IMR-90 (cell line): ENCODE results near the gene BCAR1. TPM values are rescaled to one million over a fixed set of nuclear protein-coding genes. Genes with fewer than 3 reads are reported as not detected.
A peak's percentile ranks its signal among the peaks of the same experiment; 100 is the strongest.

Experiments
- ATAC-seq: fragments of 200-7000 bp; cut with Tn5 transposase; 2 replicates; pipeline ENCODE4 v1.9.1; 2020; ENCODE audit warnings: low read depth, mild to moderate bottlenecking, moderate library complexity
- BruUV-seq: library from RNA; stranded (reverse); fragments of 400-500 nt; replicated peaks from 2 replicates; lab custom pipeline; 2021; lab: Mats Ljungman, UMichigan
- CTCF ChIA-PET: fragments of 300-600 bp; formaldehyde crosslinking; extraction: SDS; loops from one replicate; lab custom pipeline; 2021; ENCODE audit warnings: antibody characterized with exemption; lab: Yijun Ruan, JAX
- POLR2A ChIA-PET: fragments of 300-600 bp; sonication (Branson Sonifier 250); formaldehyde crosslinking; loops from one replicate; lab custom pipeline; 2022; ENCODE audit warnings: antibody characterized with exemption; ENCODE audit not compliant: unreplicated experiment; lab: Charles Lee
- DNase-seq: peaks from one replicate; pipeline ENCODE4 v3.0.0; 2013
- H2AFZ ChIP-seq: replicated peaks from 2 replicates; pipeline ENCODE3; 2013; ENCODE audit warnings: low read length, mild to moderate bottlenecking; ENCODE audit not compliant: poor library complexity
- H2AK5ac ChIP-seq: 2 replicates; pipeline ENCODE4 v1.6.1; 2013; ENCODE audit warnings: low read depth, low read length, inconsistent platforms
- H2AK9ac ChIP-seq: replicated peaks from 2 replicates; pipeline ENCODE3; 2013; ENCODE audit warnings: mild to moderate bottlenecking, low read depth, low read length, moderate library complexity; ENCODE audit not compliant: poor library complexity
- H2BK120ac ChIP-seq: 2 replicates; pipeline ENCODE4 v1.6.1; 2013; ENCODE audit warnings: low read depth, low read length, inconsistent platforms
- H2BK15ac ChIP-seq: 3 replicates; pipeline ENCODE4 v1.6.1; 2013; ENCODE audit warnings: low read depth, low read length, inconsistent platforms
- H2BK20ac ChIP-seq: 2 replicates; pipeline ENCODE4 v1.6.1; 2013; ENCODE audit warnings: low read depth, mild to moderate bottlenecking, inconsistent platforms, low read length, moderate library complexity
- H2BK5ac ChIP-seq: 2 replicates; pipeline ENCODE4 v1.6.1; 2013; ENCODE audit warnings: mild to moderate bottlenecking, low read depth, low read length, inconsistent platforms; ENCODE audit not compliant: poor library complexity, severe bottlenecking
- H3K14ac ChIP-seq: replicated peaks from 2 replicates; pipeline ENCODE4 v1.6.1; 2013; ENCODE audit warnings: low read depth, low read length, inconsistent platforms
- H3K18ac ChIP-seq: 2 replicates; pipeline ENCODE4 v1.6.1; 2013; ENCODE audit warnings: low read depth, low read length, control low read depth
- H3K23ac ChIP-seq: 2 replicates; pipeline ENCODE4 v1.6.1; 2013; ENCODE audit warnings: low read depth, low read length, inconsistent platforms
- H3K27ac ChIP-seq: 2 replicates; pipeline ENCODE4 v1.5.1; 2013; ENCODE audit warnings: mild to moderate bottlenecking, control low read depth, low read length; ENCODE audit not compliant: insufficient read depth
- H3K27me3 ChIP-seq: 2 replicates; pipeline ENCODE4 v1.6.1; 2013; ENCODE audit warnings: low read length; ENCODE audit not compliant: control insufficient read depth, insufficient read depth
- H3K36me3 ChIP-seq: 2 replicates; pipeline ENCODE4 v1.6.1; 2013; ENCODE audit warnings: low read length, mixed read lengths; ENCODE audit not compliant: control insufficient read depth, insufficient read depth
- H3K4ac ChIP-seq: 2 replicates; pipeline ENCODE4 v1.6.1; 2013; ENCODE audit warnings: low read depth, low read length, inconsistent platforms
- H3K4me1 ChIP-seq: 2 replicates; pipeline ENCODE4 v1.6.1; 2013; ENCODE audit warnings: low read length, mixed read lengths; ENCODE audit not compliant: control insufficient read depth, insufficient read depth
- H3K4me2 ChIP-seq: 2 replicates; pipeline ENCODE4 v1.6.1; 2013; ENCODE audit warnings: low read depth, mild to moderate bottlenecking, control low read depth, low read length, moderate library complexity
- H3K4me3 ChIP-seq: 2 replicates; pipeline ENCODE4 v1.5.1; 2013; ENCODE audit warnings: low read depth, mild to moderate bottlenecking, control low read depth, low read length, moderate library complexity; ENCODE audit not compliant: insufficient read depth
- H3K56ac ChIP-seq: 2 replicates; pipeline ENCODE4 v1.6.1; 2013; ENCODE audit warnings: low read length, inconsistent platforms; ENCODE audit not compliant: insufficient read depth; ENCODE audit errors: extremely low read depth
- H3K79me1 ChIP-seq, 2 experiments: 2 replicates each; pipeline ENCODE4 v1.6.1; 2013; ENCODE audit warnings: low read length in 2 of 2, inconsistent platforms in 1 of 2, low read depth in 1 of 2
- H3K9ac ChIP-seq: 2 replicates; pipeline ENCODE4 v1.6.1; 2013; ENCODE audit warnings: low read depth, low read length, control low read depth
- H3K9me1 ChIP-seq: 2 replicates; pipeline ENCODE4 v1.6.1; 2013; ENCODE audit warnings: low read length, inconsistent platforms; ENCODE audit not compliant: insufficient read depth
- H3K9me3 ChIP-seq: 2 replicates; pipeline ENCODE4 v1.6.1; 2013; ENCODE audit warnings: low read length; ENCODE audit not compliant: control insufficient read depth, insufficient read depth
- H4K20me1 ChIP-seq: 2 replicates; pipeline ENCODE4 v1.6.1; 2013; ENCODE audit warnings: low read length, inconsistent platforms; ENCODE audit not compliant: insufficient read depth
- H4K5ac ChIP-seq: 2 replicates; pipeline ENCODE4 v1.6.1; 2013; ENCODE audit warnings: mild to moderate bottlenecking, low read depth, low read length, control low read depth
- H4K8ac ChIP-seq, 2 experiments: 2 replicates each; pipeline ENCODE4 v1.6.1; 2013; ENCODE audit warnings: low read depth in 2 of 2, low read length in 2 of 2, control low read depth in 1 of 2, inconsistent platforms in 1 of 2
- H4K91ac ChIP-seq: 2 replicates; pipeline ENCODE4 v1.6.1; 2013; ENCODE audit warnings: low read depth, low read length, inconsistent platforms; ENCODE audit not compliant: insufficient read depth
- CEBPB ChIP-seq: IDR thresholded peaks from 2 replicates; pipeline ENCODE4 v1.6.1; 2012; ENCODE audit warnings: low read depth, low read length, improper control_type of control experiment
- CHD1 ChIP-seq: IDR thresholded peaks from 2 replicates; pipeline ENCODE4 v1.6.1; 2012; ENCODE audit warnings: low read depth, low read length, improper control_type of control experiment
- CTCF ChIP-seq: conservative IDR thresholded peaks from 2 replicates; pipeline ENCODE4 v1.5.1; 2012; ENCODE audit warnings: mild to moderate bottlenecking, low read depth, low read length, improper control_type of control experiment
- FOS ChIP-seq: fragments of 150-350 bp; IDR thresholded peaks from 2 replicates; pipeline ENCODE4 v1.6.1; 2016; ENCODE audit warnings: low read depth, low read length
- MXI1 ChIP-seq: IDR thresholded peaks from 2 replicates; pipeline ENCODE4 v1.6.1; 2012; ENCODE audit warnings: low read depth, mild to moderate bottlenecking, low read length, moderate library complexity, borderline replicate concordance
- POLR2A ChIP-seq: IDR thresholded peaks from 2 replicates; pipeline ENCODE4 v1.6.1; 2012; ENCODE audit warnings: mild to moderate bottlenecking, low read depth, low read length
- RAD21 ChIP-seq: IDR thresholded peaks from 2 replicates; pipeline ENCODE4 v1.6.1; 2012; ENCODE audit warnings: low read length, improper control_type of control experiment
- RCOR1 ChIP-seq: IDR thresholded peaks from 2 replicates; pipeline ENCODE4 v1.6.1; 2012; ENCODE audit warnings: mild to moderate bottlenecking, low read length, improper control_type of control experiment; ENCODE audit not compliant: insufficient replicate concordance
- RFX5 ChIP-seq: IDR thresholded peaks from 2 replicates; pipeline ENCODE4 v1.8.0; 2012; ENCODE audit warnings: low read depth, mild to moderate bottlenecking, low read length, moderate library complexity
- SMC3 ChIP-seq: fragments of 150-350 bp; IDR thresholded peaks from 2 replicates; pipeline ENCODE4 v1.6.1; 2016; ENCODE audit warnings: low read depth, mild to moderate bottlenecking, antibody characterized with exemption, low read length, moderate library complexity
- USF2 ChIP-seq: fragments of 150-350 bp; IDR thresholded peaks from 2 replicates; pipeline ENCODE4 v1.6.1; 2017; ENCODE audit warnings: mild to moderate bottlenecking, antibody characterized with exemption, low read length, low read depth
- WGBS, 2 experiments: methylation state at CpG; one replicate each; pipeline versions ENCODE4 v1.1.5 to v1.1.7; 2013; ENCODE audit warnings: missing lambda C conversion rate in 2 of 2; ENCODE audit not compliant: insufficient read length in 1 of 2; ENCODE audit errors: extremely low coverage in 2 of 2; 5-methylcytosine and 5-hydroxymethylcytosine counted together
- dilution Hi-C: fragments of 300-500 bp; cut with HindIII; formaldehyde crosslinking; loops from one replicate; pipeline ENCODE4 v1.14.3; 2018; ENCODE audit warnings: low sequenced_read_pairs; ENCODE audit not compliant: unreplicated experiment
- in situ Hi-C: fragments of 300-500 bp; cut with MboI; formaldehyde crosslinking; loops from 3 replicates; pipeline ENCODE4 v1.14.3; 2019; ENCODE audit warnings: low sequenced_read_pairs, inconsistent platforms, mixed read lengths
- intact Hi-C: fragments of 100-400 bp; cut with micrococcal nuclease; formaldehyde crosslinking; loops from 2 replicates; pipeline ENCODE4 v1.10.0; 2022
- polyA plus RNA-seq, 3 experiments: library from polyadenylated mRNA; depleted of rRNA; stranded (reverse); fragments of >200 nt; gene quantifications; 2 replicates each; pipeline ENCODE4 v1.2.3, GENCODE V29; 2012; ENCODE audit warnings: low replicate concordance in 1 of 3
- total RNA-seq: library from RNA; depleted of rRNA; stranded (reverse); fragments of >200 nt; gene quantifications from 2 replicates; pipeline ENCODE4 v1.2.3, GENCODE V29; 2012
- TF ChIP-seq, protein P1 (sequence below): fragments of 150-350 bp; IDR thresholded peaks from 2 replicates; pipeline ENCODE4 v1.6.1; 2016; ENCODE audit warnings: low read depth, mild to moderate bottlenecking, low read length, moderate library complexity, borderline replicate concordance

BCAR1 gene
- total and polyA plus RNA-seq, 2 of the 4 experiments (the other 2 are of a cell fraction) = 18.1 to 99.4 TPM

DNA sequence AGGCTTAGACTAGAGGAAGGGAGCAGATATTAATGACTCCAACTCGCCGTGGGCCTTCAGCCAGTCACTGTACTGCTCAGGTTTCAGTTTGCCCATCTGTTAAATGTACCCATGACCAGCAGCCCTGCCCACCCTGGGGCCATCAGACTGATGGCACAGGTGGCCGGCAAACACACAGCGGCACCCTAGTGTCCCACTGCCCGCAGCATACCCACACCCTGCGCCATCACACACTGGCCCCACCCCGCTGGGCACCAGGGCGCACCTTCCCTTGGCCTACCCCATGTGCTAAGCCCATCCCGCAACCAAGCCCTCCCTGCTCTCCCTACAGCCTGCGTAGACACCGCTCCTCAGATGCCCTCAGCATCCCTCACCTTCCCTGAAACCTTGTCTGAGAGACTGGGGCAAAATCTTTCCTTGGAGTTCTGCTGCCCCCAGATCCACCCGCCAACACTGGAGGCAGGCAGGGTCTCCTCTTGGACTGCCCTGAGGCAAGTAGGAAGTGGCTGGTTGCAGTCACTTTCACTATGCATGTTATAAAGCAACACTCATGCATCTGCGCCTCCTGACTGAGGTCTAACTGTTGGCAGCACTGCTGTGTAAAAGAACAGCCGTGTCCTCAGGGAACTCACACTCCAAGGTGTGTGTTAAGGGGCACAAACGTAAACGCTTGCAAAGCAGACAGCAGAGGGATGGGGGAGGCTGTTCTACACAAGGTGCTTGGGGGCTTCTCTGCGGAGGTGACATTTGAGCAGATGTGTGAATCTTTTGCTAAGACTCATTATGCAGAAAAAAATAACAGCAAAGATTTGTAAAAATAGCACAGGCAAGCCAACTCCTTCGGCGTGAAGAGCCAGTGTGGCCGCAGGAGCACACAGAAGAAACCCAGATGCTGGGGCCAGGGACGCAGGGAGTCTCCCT is 6.7 kb upstream of the BCAR1 start:
- in situ Hi-C loops (no loop called here), dilution Hi-C loops (no loop called here), intact Hi-C loops (no loop called here)
- POLR2A ChIA-PET = no interaction called here
- CTCF ChIA-PET = no interaction called here
- Histone ChIP-seq H3K36me3 (peaks cover 8% of the 10 kb centered on the region; the same call in 1 of the 2 replicates), H3K4me2 (peak overlapping the region; percentile 28), H3K9ac (no peak overlapping the region), H3K9me3 (no peaks in the 10 kb centered on the region), H2BK120ac (no peak overlapping the region), H3K27me3 (no peaks in the 10 kb centered on the region), H2BK5ac (peak overlapping the region; percentile 6), H2BK15ac (no peak overlapping the region), H2AK5ac (peak overlapping the region; percentile 11; the same call in 1 of the 2 replicates), H4K20me1 (peaks cover 95% of the 10 kb centered on the region), H2AFZ (no peak overlapping the region), H2BK20ac (no peak overlapping the region), H3K14ac (peak overlapping the region; percentile 49; the same call in 1 of the 2 replicates), H3K27ac (peak overlapping the region; percentile 27; the same call in 1 of the 2 replicates), H4K8ac (no peak overlapping the region; a peak in 1 of 4 replicates), H2AK9ac (no peak overlapping the region), H3K18ac (no peak overlapping the region), H4K91ac (no peak overlapping the region), H3K9me1 (peaks cover 45% of the 10 kb centered on the region), H3K4me3 (no peak overlapping the region), H3K56ac (no peak overlapping the region), H4K5ac (no peak overlapping the region), H3K4me1 (peaks cover 72% of the 10 kb centered on the region), H3K79me1 (peaks cover 0 to 81% of the 10 kb centered on the region in 2 experiments; a peak in 2 of 4 replicates), H3K23ac (no peak overlapping the region), H3K4ac (no peak overlapping the region)
- ATAC-seq (no peak), DNase-seq (no peak)
- WGBS, 2 experiments = 84% methylated on average over 9 of the region's 21 CpGs; no CpG with 5 or more reads in 1 of the 2 experiments
- no TSS peak for BruUV-seq
- no peak for TF ChIP-seq CHD1
- TF ChIP-seq MXI1 = no peak
- TF ChIP-seq USF2 = no peak
- TF ChIP-seq SMC3 = no peak
- TF ChIP-seq RAD21 = no peak; the same call in 1 of the 2 replicates
- no peak for TF ChIP-seq FOS
- TF ChIP-seq POLR2A = no peak
- no peak for TF ChIP-seq RCOR1
- no peak for TF ChIP-seq CTCF
- TF ChIP-seq RFX5 = no peak
- TF ChIP-seq CEBPB = no peak
- TF ChIP-seq, protein P1, sequence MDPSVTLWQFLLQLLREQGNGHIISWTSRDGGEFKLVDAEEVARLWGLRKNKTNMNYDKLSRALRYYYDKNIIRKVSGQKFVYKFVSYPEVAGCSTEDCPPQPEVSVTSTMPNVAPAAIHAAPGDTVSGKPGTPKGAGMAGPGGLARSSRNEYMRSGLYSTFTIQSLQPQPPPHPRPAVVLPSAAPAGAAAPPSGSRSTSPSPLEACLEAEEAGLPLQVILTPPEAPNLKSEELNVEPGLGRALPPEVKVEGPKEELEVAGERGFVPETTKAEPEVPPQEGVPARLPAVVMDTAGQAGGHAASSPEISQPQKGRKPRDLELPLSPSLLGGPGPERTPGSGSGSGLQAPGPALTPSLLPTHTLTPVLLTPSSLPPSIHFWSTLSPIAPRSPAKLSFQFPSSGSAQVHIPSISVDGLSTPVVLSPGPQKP = no peak
